ENCODE data around the gene MATCAP1. TPM values are rescaled to one million over a fixed set of nuclear protein-coding genes. Genes with fewer than 3 reads are reported as not detected.
A peak's percentile ranks its signal among the peaks of the same experiment; 100 is the strongest.

MATCAP1 gene
- total and polyA plus RNA-seq, 2 of the 13 experiments (the other 11 are each of a cell fraction or from before 2014, with no cell fraction given): 11.2 to 24.5 TPM

- peak; percentile 66; the same call in 1 of the 2 replicates for TF ChIP-seq GATAD2A (CRISPR knock-in tag; IDR thresholded peaks at IDR 0.05)
- TF ChIP-seq ZNF142 (CRISPR knock-in tag; IDR thresholded peaks at IDR 0.05): peak; percentile 60; the same call in 1 of the 2 replicates
- TF ChIP-seq GPN1 (CRISPR knock-in tag; IDR thresholded peaks at IDR 0.05; ENCODE audit: borderline replicate concordance): no peak
- TF ChIP-seq TBP (CRISPR knock-in tag; IDR thresholded peaks at IDR 0.05): no peak
- TF ChIP-seq REPIN1 (CRISPR knock-in tag; IDR thresholded peaks at IDR 0.05; ENCODE audit: borderline replicate concordance, low read depth): peak; percentile 88
- TF ChIP-seq MATR3 (CRISPR knock-in tag; IDR thresholded peaks at IDR 0.05): no peak
- TF ChIP-seq RNF219 (CRISPR knock-in tag; IDR thresholded peaks at IDR 0.05): no peak
- TF ChIP-seq FOXO1 (CRISPR knock-in tag; IDR thresholded peaks at IDR 0.05): peak; percentile 51
- no peak for TF ChIP-seq BHLHE40 (IDR thresholded peaks at IDR 0.05; ENCODE audit: low read length)
- TF ChIP-seq MXD1 (CRISPR knock-in tag; IDR thresholded peaks at IDR 0.05): peak; percentile 93
- no peak for TF ChIP-seq ZNF496 (CRISPR knock-in tag; IDR thresholded peaks at IDR 0.05; ENCODE audit: insufficient replicate concordance)
- TF ChIP-seq ZBED4 (CRISPR knock-in tag; IDR thresholded peaks at IDR 0.05; ENCODE audit: borderline replicate concordance): peak; percentile 87
- no peak for TF ChIP-seq MBD4 (IDR thresholded peaks at IDR 0.05; ENCODE audit: borderline replicate concordance, low read length)
- TF ChIP-seq PITX1 (CRISPR knock-in tag; IDR thresholded peaks at IDR 0.05): peak; percentile 83
- no peak for TF ChIP-seq NFIB (CRISPR knock-in tag; IDR thresholded peaks at IDR 0.05; ENCODE audit: borderline replicate concordance)
- no peak for TF ChIP-seq TCF12 (IDR thresholded peaks at IDR 0.05)
- TF ChIP-seq TCF12 (CRISPR knock-in tag; IDR thresholded peaks at IDR 0.05): peak; percentile 64; the same call in 1 of the 2 replicates
Measured at GRCh38 chr16:67173808-67174705, 9.7 kb downstream of the MATCAP1 start (continued).

Measured in HepG2 (cell line).